ENCODE data around the gene PCDHB7. TPM values are rescaled to one million over a fixed set of nuclear protein-coding genes. Genes with fewer than 3 reads are reported as not detected.
"Not testable (repeated sequence)": the region's sequence is repeated elsewhere in the genome, so short reads cannot be mapped to it uniquely, and the experiment has no call there.

The PCDHB7 gene
- total RNA-seq, 1 experiment from 2014 or later: 1.3 TPM

DNA sequence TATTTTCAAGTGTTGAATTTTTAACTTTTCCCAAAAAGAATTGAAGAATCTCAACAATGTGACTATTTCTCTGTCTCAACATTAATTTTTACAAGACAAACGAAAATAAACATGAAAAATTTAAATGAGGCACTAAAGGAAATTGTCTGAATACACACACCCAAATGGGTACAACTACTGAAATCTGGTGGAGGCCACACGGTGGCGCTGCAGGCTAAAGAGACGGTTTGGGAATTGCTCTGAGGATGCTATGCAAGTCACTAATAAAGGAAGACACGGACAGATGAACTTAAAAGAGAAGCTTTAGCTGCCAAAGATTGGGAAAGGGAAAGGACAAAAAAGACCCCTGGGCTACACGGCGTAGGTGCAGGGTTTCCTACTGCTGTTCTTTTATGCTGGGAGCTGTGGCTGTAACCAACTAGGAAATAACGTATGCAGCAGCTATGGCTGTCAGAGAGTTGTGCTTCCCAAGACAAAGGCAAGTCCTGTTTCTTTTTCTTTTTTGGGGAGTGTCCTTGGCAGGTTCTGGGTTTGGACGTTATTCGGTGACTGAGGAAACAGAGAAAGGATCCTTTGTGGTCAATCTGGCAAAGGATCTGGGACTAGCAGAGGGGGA is 19.8 kb downstream of the PCDHB7 start, which contains the start of gene PCDHB10:
Gene PCDHB10 (plus strand): TSS at position 244 of the 616 bp plus-strand sequence. CDS start 200 bp downstream, at position 444.
- peak; percentile 85 for ATAC-seq
- Histone ChIP-seq H3K4me3 (ENCODE audit: low read depth in 2 of 2, low read length in 2 of 2) (peak within 1 kb of the TSS; percentile 17 to 21; a peak in 2 of 4 replicates), H3K27ac (ENCODE audit: low read length) (no peak within 1 kb of the TSS), H3K27me3 (ENCODE audit: control insufficient read depth, insufficient read depth, low read length) (peaks cover 2% of the 10 kb centered on the region), H3K9me3 (ENCODE audit: control insufficient read depth, insufficient read depth, low read depth, low read length) (peaks cover 16% of the 10 kb centered on the region; the same call in 1 of the 2 replicates), H3K4me1 (ENCODE audit: control insufficient read depth, insufficient read depth, low read length) (no peaks in the 10 kb centered on the region), H3K36me3 (ENCODE audit: control insufficient read depth, insufficient read depth, low read length) (no peaks in the 10 kb centered on the region)
- ChIA-PET POLR2A (no interaction called here), CTCF (interaction anchor here (0.8 to 1.0 kb wide), 2 partner anchors 14 to 31 kb away, joined by 3 to 7 read pairs; partner anchors contain the start of gene PCDHB14)
- DNase-seq (ENCODE audit: low read depth, low spot score): no peak
- in situ Hi-C loops (cut with HindIII; ENCODE audit: low pct_unique_long_range_greater_than_20kb, low sequenced_read_pairs): loop anchor here (25.0 kb wide), 2 partner anchors 105 to 145 kb away; partner anchors contain the start of genes PCDHB2, PCDHGA1, PCDHGA2 and PCDHGA3
- intact Hi-C loops (cut with micrococcal nuclease; ENCODE audit: unreplicated experiment): no loop called here
- BruUV-seq (replicated peaks): no TSS peak
- no peak for TF ChIP-seq SIN3A (IDR thresholded peaks at IDR 0.05; ENCODE audit: borderline replicate concordance, insufficient read depth, low read depth, low read length)
- TF ChIP-seq, protein P1, sequence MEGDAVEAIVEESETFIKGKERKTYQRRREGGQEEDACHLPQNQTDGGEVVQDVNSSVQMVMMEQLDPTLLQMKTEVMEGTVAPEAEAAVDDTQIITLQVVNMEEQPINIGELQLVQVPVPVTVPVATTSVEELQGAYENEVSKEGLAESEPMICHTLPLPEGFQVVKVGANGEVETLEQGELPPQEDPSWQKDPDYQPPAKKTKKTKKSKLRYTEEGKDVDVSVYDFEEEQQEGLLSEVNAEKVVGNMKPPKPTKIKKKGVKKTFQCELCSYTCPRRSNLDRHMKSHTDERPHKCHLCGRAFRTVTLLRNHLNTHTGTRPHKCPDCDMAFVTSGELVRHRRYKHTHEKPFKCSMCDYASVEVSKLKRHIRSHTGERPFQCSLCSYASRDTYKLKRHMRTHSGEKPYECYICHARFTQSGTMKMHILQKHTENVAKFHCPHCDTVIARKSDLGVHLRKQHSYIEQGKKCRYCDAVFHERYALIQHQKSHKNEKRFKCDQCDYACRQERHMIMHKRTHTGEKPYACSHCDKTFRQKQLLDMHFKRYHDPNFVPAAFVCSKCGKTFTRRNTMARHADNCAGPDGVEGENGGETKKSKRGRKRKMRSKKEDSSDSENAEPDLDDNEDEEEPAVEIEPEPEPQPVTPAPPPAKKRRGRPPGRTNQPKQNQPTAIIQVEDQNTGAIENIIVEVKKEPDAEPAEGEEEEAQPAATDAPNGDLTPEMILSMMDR (IDR thresholded peaks at IDR 0.05): peak; percentile 84
- no peak for TF ChIP-seq POLR2AphosphoS5 (IDR thresholded peaks at IDR 0.05; ENCODE audit: low read depth, low read length)

DNA sequence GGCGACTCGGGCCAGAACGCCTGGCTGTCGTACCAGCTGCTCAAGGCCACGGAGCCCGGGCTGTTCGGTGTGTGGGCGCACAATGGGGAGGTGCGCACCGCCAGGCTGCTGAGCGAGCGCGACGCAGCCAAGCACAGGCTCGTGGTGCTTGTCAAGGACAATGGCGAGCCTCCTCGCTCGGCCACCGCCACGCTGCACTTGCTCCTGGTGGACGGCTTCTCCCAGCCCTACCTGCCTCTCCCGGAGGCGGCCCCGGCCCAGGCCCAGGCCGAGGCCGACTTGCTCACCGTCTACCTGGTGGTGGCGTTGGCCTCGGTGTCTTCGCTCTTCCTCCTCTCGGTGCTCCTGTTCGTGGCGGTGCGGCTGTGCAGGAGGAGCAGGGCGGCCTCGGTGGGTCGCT is 21.9 kb downstream of the PCDHB7 start:
- CTCF ChIA-PET; H3K4me1 ChIP-seq (ENCODE audit: control insufficient read depth, insufficient read depth, low read length); ATAC-seq; H3K4me3 ChIP-seq (ENCODE audit: low read depth in 2 of 2, low read length in 2 of 2); H3K27ac ChIP-seq (ENCODE audit: low read length); H3K27me3 ChIP-seq (ENCODE audit: control insufficient read depth, insufficient read depth, low read length); POLR2A ChIA-PET; H3K36me3 ChIP-seq (ENCODE audit: control insufficient read depth, insufficient read depth, low read length); DNase-seq (ENCODE audit: low read depth, low spot score); BruUV-seq (replicated peaks); intact Hi-C loops (cut with micrococcal nuclease; ENCODE audit: unreplicated experiment): not testable (repeated sequence)
- in situ Hi-C loops (cut with HindIII; ENCODE audit: low pct_unique_long_range_greater_than_20kb, low sequenced_read_pairs): loop anchor here (25.0 kb wide), 2 partner anchors 107 to 143 kb away; partner anchors contain the start of genes PCDHB2, PCDHGA1, PCDHGA2 and PCDHGA3
- H3K9me3 ChIP-seq (ENCODE audit: control insufficient read depth, insufficient read depth, low read depth, low read length): peaks cover 16% of the 10 kb centered on the region; the same call in 1 of the 2 replicates

DNA sequence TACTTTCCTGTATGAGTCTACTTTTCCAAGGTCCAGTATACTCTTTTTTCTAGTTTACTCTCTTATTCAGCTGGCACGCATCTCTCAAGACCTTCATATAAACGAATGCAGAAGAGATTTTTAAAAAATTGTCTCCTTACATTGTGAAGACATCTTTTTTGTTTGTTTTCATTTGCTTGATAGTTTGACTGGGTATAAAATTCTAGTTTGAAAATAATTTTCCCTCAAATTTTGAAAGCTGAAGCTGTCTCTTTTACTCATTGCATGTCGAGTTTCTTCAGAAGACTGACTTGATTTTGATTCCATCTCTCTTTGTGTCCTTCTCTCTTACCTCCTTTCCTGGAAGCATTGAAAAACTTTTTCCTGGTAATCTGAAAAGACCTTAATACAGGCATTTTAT is 23.9 kb downstream of the PCDHB7 start:
- ChIA-PET POLR2A (interaction anchor here (0.6 kb wide), 1 partner anchor 29 kb away, joined by 3 read pairs; no protein-coding TSS in a partner anchor), CTCF (interaction anchor here (0.5 to 0.9 kb wide), 3 partner anchors 99 to 354 kb away, joined by 3 read pairs; no protein-coding TSS in a partner anchor)

More for the DNA sequence above, 23.9 kb downstream of the PCDHB7 start:
- H3K4me3 ChIP-seq (ENCODE audit: low read depth in 2 of 2, low read length in 2 of 2): no peak overlapping the region
- DNase-seq (ENCODE audit: low read depth, low spot score): no peak
- no peak overlapping the region for H3K27ac ChIP-seq (ENCODE audit: low read length)
- intact Hi-C loops (cut with micrococcal nuclease; ENCODE audit: unreplicated experiment): no loop called here
- in situ Hi-C loops (cut with HindIII; ENCODE audit: low pct_unique_long_range_greater_than_20kb, low sequenced_read_pairs): loop anchor here (25.0 kb wide), 2 partner anchors 109 to 141 kb away; partner anchors contain the start of genes PCDHB2, PCDHGA1, PCDHGA2 and PCDHGA3
- ATAC-seq: no peak
- no peak for TF ChIP-seq POLR2AphosphoS5 (IDR thresholded peaks at IDR 0.05; ENCODE audit: low read depth, low read length)
- TF ChIP-seq, protein P2, sequence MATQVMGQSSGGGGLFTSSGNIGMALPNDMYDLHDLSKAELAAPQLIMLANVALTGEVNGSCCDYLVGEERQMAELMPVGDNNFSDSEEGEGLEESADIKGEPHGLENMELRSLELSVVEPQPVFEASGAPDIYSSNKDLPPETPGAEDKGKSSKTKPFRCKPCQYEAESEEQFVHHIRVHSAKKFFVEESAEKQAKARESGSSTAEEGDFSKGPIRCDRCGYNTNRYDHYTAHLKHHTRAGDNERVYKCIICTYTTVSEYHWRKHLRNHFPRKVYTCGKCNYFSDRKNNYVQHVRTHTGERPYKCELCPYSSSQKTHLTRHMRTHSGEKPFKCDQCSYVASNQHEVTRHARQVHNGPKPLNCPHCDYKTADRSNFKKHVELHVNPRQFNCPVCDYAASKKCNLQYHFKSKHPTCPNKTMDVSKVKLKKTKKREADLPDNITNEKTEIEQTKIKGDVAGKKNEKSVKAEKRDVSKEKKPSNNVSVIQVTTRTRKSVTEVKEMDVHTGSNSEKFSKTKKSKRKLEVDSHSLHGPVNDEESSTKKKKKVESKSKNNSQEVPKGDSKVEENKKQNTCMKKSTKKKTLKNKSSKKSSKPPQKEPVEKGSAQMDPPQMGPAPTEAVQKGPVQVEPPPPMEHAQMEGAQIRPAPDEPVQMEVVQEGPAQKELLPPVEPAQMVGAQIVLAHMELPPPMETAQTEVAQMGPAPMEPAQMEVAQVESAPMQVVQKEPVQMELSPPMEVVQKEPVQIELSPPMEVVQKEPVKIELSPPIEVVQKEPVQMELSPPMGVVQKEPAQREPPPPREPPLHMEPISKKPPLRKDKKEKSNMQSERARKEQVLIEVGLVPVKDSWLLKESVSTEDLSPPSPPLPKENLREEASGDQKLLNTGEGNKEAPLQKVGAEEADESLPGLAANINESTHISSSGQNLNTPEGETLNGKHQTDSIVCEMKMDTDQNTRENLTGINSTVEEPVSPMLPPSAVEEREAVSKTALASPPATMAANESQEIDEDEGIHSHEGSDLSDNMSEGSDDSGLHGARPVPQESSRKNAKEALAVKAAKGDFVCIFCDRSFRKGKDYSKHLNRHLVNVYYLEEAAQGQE (IDR thresholded peaks at IDR 0.05; ENCODE audit: insufficient read depth in 1 of 2, low read depth in 2 of 2, low read length in 1 of 2): no peak
- TF ChIP-seq, protein P1 (IDR thresholded peaks at IDR 0.05): no peak
- H3K27me3 ChIP-seq (ENCODE audit: control insufficient read depth, insufficient read depth, low read length): peaks cover 2% of the 10 kb centered on the region
- no peaks in the 10 kb centered on the region for H3K4me1 ChIP-seq (ENCODE audit: control insufficient read depth, insufficient read depth, low read length)
- H3K36me3 ChIP-seq (ENCODE audit: control insufficient read depth, insufficient read depth, low read length): no peaks in the 10 kb centered on the region
- H3K9me3 ChIP-seq (ENCODE audit: control insufficient read depth, insufficient read depth, low read depth, low read length): peaks cover 16% of the 10 kb centered on the region; the same call in 1 of the 2 replicates
- BruUV-seq (replicated peaks): no TSS peak

Measured in Panc1 (cell line).